Measurements from ENCODE around the gene GATD1. TPM values are rescaled to one million over a fixed set of nuclear protein-coding genes. Genes with fewer than 3 reads are reported as not detected.

The GATD1 gene
- total RNA-seq, 1 experiment from 2014 or later, result 91.5 TPM

DNA sequence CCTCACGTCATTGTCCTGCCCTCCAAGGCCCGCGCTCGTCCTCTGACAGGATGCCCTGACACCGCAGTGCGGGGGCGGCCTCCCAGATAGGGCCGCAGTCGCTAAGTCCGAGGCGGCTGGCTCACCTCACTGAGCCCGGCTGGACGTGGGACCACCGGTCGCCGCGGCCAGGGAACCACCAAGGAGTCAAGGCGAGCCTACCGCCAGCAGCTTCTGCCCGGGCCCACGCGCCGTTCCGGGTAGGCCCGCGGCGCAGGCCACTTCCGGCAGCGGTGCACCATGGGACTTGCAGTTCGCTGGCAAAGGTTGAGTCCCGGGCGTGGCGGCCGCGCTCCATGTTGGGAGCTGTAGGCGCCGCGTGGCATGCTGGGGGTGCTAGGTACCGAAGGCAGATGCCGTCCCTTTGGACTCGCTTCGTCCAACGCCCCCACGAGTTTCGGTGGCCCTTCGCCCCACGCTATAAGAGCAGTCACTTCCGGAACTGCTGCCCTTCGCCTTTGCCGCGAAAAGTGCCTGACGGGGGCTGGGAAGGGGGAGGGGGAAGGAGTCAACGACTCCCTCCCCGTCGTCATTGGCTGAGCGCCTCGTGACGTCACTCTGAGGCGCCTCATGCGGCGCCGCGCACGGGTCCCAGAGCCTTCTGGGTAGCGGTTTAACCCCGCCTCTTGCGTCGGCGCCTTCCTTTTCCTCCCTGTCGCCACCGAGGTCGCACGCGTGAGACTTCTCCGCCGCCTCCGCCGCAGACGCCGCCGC is 32.2 kb upstream of the GATD1 start, which contains the start of gene RPLP2:
TSS of gene RPLP2 (plus strand) at position 681 of the 753 bp plus-strand sequence. CDS start 268 bp downstream, outside the sequence.
- Histone ChIP-seq H3K4me3 (ENCODE audit: low read depth, low read length) (peak within 1 kb of the TSS; percentile 98), H3K9me3 (no peaks in the 10 kb centered on the region), H3K27me3 (replicated peaks; ENCODE audit: control insufficient read depth, insufficient read depth, low read length) (no peaks in the 10 kb centered on the region), H3K4me1 (peaks cover 10% of the 10 kb centered on the region), H3K36me3 (ENCODE audit: control insufficient read depth, insufficient read depth, low read length) (peaks cover 14% of the 10 kb centered on the region)
- CTCF ChIA-PET, result interaction anchor here (0.7 to 1.1 kb wide), 2 partner anchors 13 to 1180 kb away, joined by 3 read pairs; no protein-coding TSS in a partner anchor
- Mint-ChIP-seq H3K27me3 (ENCODE audit: insufficient read depth, unreplicated experiment) (no peaks in the 10 kb centered on the region), H3K27ac (ENCODE audit: unreplicated experiment) (peak within 1 kb of the TSS; percentile 99), H3K4me3 (ENCODE audit: unreplicated experiment) (peak within 1 kb of the TSS; percentile 98), H3K36me3 (ENCODE audit: insufficient read depth, unreplicated experiment) (peaks cover 62% of the 10 kb centered on the region), H3K4me1 (ENCODE audit: low read depth, unreplicated experiment) (no peaks in the 10 kb centered on the region), H3K9me3 (ENCODE audit: unreplicated experiment) (no peaks in the 10 kb centered on the region)
- no peak for TF ChIP-seq CTCF (IDR thresholded peaks at IDR 0.05; ENCODE audit: insufficient read depth in 1 of 2, low read depth in 1 of 2, low read length in 1 of 2, severe bottlenecking in 1 of 2, unreplicated experiment in 1 of 2)
- intact Hi-C loops (cut with micrococcal nuclease; ENCODE audit: unreplicated experiment), result no loop called here
- DNase-seq, result peak; percentile 97
- BruUV-seq (replicated peaks), result no TSS peak
- POLR2A ChIA-PET, result interaction anchor here (0.5 to 1.6 kb wide), 11 partner anchors 10 to 116 kb away, joined by 3 to 35 read pairs (median 4); partner anchors contain the start of genes DEAF1, PNPLA2 and TSPAN4

DNA sequence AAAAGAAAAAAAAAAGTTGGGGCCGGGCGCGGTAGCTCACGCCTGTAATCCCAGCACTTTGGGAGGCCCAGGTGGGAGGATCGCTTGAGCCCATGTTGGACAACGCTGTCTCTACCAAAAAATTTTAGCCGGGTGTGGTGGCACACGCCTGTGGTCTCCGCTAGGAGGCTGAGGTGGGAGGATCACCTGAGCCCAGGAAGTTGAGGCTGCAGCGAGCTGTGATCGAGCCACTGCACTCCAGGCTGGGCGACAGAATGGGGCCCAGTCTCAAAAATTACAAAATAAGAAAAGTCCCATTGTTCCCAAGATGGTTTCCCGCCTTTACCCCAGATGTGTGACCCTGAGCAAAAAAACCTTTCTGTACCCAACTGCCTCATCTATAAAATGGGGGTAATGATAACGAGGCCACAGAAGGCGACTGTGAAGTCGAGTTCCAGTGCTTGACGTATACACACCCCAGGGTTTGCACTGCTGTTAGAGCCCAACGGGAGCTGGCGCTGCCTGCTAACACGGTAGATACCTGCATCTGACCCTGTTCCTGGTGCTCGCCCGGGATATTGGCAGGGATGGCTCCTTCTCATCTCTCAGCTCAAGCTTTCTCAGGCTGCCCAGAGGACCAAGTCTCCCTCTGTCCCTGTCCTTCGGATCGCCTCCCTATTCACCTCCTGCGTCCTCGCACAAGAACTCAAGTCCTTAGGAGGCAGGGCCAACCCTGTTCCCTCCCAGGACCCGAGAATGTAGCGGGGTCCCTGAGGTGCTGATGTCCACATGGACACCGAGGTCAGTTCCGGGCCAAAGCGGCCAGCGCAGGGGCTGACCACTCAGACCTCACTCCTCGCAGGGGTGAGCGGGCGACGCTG is 31.4 kb upstream of the GATD1 start:
- no peak for TF ChIP-seq CTCF (IDR thresholded peaks at IDR 0.05; ENCODE audit: insufficient read depth in 1 of 2, low read depth in 1 of 2, low read length in 1 of 2, severe bottlenecking in 1 of 2, unreplicated experiment in 1 of 2)
- Mint-ChIP-seq H3K36me3 (ENCODE audit: insufficient read depth, unreplicated experiment) (peaks cover 61% of the 10 kb centered on the region), H3K27ac (ENCODE audit: unreplicated experiment) (peak overlapping the region; percentile 99), H3K4me3 (ENCODE audit: unreplicated experiment) (peak overlapping the region; percentile 98), H3K4me1 (ENCODE audit: low read depth, unreplicated experiment) (no peaks in the 10 kb centered on the region), H3K27me3 (ENCODE audit: insufficient read depth, unreplicated experiment) (no peaks in the 10 kb centered on the region), H3K9me3 (ENCODE audit: unreplicated experiment) (no peaks in the 10 kb centered on the region)
- Histone ChIP-seq H3K27me3 (replicated peaks; ENCODE audit: control insufficient read depth, insufficient read depth, low read length) (no peaks in the 10 kb centered on the region), H3K36me3 (ENCODE audit: control insufficient read depth, insufficient read depth, low read length) (peaks cover 14% of the 10 kb centered on the region), H3K4me1 (peaks cover 18% of the 10 kb centered on the region), H3K9me3 (no peaks in the 10 kb centered on the region), H3K4me3 (ENCODE audit: low read depth, low read length) (peak overlapping the region; percentile 98)
- BruUV-seq (replicated peaks), result TSS peak; percentile 68
- ChIA-PET CTCF (interaction anchor here (0.7 to 1.1 kb wide), 2 partner anchors 12 to 1181 kb away, joined by 3 read pairs; no protein-coding TSS in a partner anchor), POLR2A (interaction anchor here (0.5 to 1.6 kb wide), 10 partner anchors 11 to 114 kb away, joined by 3 to 35 read pairs (median 5); partner anchors contain the start of genes DEAF1, PNPLA2 and TSPAN4)
- intact Hi-C loops (cut with micrococcal nuclease; ENCODE audit: unreplicated experiment), result no loop called here
- DNase-seq, result peak in 1 of 2 experiments; percentile 75

- Histone ChIP-seq H3K9me3 (no peaks in the 10 kb centered on the region), H3K4me1 (peaks cover 14% of the 10 kb centered on the region; the same call in 1 of the 2 replicates), H3K36me3 (ENCODE audit: control insufficient read depth, insufficient read depth, low read length) (no peaks in the 10 kb centered on the region), H3K27me3 (replicated peaks; ENCODE audit: control insufficient read depth, insufficient read depth, low read length) (no peaks in the 10 kb centered on the region), H3K4me3 (ENCODE audit: low read depth, low read length) (peak overlapping the region; percentile 75)
- no peak for DNase-seq
- BruUV-seq (replicated peaks), result no TSS peak
- H3K4me3 Mint-ChIP-seq (ENCODE audit: unreplicated experiment), result peak overlapping the region; percentile 74
- no peak for TF ChIP-seq CTCF (IDR thresholded peaks at IDR 0.05; ENCODE audit: insufficient read depth in 1 of 2, low read depth in 1 of 2, low read length in 1 of 2, severe bottlenecking in 1 of 2, unreplicated experiment in 1 of 2)
- peaks cover 33% of the 10 kb centered on the region for H3K36me3 Mint-ChIP-seq (ENCODE audit: insufficient read depth, unreplicated experiment)
- CTCF ChIA-PET, result no interaction called here
- H3K9me3 Mint-ChIP-seq (ENCODE audit: unreplicated experiment), result no peaks in the 10 kb centered on the region
- POLR2A ChIA-PET, result interaction anchor here (0.7 kb wide), 1 partner anchor 229 kb away, joined by 4 read pairs; the partner anchor contains the start of gene PHRF1
- intact Hi-C loops (cut with micrococcal nuclease; ENCODE audit: unreplicated experiment), result no loop called here
- no peaks in the 10 kb centered on the region for H3K4me1 Mint-ChIP-seq (ENCODE audit: low read depth, unreplicated experiment)
- H3K27me3 Mint-ChIP-seq (ENCODE audit: insufficient read depth, unreplicated experiment), result no peaks in the 10 kb centered on the region
- no peak overlapping the region for H3K27ac Mint-ChIP-seq (ENCODE audit: unreplicated experiment)
These were observed 27.3 kb upstream of the GATD1 start for GRCh38 chr11:804599-804964.

Measured in Caco-2 (cell line).